HG03439 (cell line): ENCODE measurements around the gene RETN.
A peak's percentile ranks its signal among the peaks of the same experiment; 100 is the strongest.
"Not testable (repeated sequence)": the region's sequence is repeated elsewhere in the genome, so short reads cannot be mapped to it uniquely, and the experiment has no call there.

ENCODE experiments used
- ATAC-seq: cut with Tn5 transposase; IDR thresholded peaks from one replicate; pipeline ENCODE4 v1.9.1; 2021; ENCODE audit warnings: mild to moderate bottlenecking, moderate library complexity; ENCODE audit not compliant: unreplicated experiment

Gene RETN

DNA sequence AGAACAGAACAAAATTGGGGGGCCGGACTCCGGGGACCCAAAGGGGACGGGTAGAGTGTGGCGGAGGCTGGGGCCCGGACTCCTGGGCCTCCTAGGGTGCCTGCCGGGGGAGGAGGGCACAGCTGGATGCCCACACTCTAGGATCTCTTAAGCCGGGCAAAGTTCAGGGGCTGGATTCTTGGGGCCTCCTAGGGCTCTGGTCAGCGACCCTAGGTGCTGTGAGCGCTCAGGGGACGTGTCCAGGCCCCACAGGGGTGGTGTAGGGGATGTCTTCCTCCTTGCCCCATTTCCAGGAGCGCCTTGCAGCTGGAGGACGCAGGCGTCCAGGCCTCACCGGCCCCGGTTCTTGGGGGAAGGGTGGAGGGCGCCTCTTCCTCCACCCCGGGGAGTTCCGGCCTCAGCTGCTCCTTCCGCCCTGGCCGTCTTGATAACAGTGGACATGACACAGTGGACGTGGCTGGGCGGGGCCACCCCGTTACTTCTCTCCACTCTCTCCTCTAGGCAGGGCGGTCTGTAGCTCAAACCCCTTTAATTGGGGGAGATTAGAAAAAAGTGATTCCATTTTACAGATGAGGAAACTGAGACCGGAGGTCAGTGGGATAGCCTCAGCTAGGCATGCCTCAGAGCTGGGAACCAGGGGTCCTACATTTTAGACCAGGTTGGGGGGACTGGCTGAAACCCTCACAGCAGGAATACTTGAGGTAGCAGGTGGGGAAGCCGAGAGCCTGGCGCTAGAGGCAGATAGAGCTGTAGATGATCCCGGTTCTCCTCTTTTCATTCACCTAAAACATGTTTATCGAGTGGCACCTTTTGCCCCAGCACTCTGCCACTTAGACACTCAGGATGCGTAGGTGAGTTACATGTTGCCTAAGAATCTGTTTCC, 31.2 kb upstream of the RETN start:
- ATAC-seq = peak; percentile 40

DNA sequence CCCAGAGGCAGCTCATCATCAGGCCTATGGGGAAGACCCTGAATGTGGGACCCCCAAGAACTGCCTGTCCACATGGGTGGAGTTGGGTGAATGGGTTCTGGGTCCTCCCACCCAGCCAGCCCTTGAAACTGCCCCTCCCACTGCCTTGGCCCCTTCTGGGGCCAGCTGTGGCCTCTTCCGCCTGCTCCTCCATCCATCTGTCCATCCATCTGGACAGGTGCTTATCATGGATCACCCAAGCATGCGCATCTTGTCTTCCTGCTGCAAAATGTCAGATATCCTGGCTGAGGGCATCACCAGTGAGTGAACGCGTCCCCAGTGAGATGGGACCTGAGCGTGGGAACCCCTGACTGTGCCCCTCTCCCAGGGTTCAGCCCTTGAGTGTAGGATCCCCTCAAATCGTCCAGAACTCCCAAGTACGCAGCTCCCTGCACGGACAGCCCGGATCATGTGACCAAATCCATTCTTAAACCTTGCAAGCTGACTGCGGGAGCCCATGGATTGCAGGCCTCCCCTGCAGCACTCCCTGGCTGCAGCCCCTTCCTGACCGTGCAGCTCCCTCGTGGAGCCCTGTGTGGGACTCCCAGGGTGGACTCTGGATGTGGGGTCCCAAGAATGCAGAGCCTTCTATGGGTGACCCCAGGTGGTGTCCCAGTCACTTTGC, 29.9 kb upstream of the RETN start:
- no peak for ATAC-seq

DNA sequence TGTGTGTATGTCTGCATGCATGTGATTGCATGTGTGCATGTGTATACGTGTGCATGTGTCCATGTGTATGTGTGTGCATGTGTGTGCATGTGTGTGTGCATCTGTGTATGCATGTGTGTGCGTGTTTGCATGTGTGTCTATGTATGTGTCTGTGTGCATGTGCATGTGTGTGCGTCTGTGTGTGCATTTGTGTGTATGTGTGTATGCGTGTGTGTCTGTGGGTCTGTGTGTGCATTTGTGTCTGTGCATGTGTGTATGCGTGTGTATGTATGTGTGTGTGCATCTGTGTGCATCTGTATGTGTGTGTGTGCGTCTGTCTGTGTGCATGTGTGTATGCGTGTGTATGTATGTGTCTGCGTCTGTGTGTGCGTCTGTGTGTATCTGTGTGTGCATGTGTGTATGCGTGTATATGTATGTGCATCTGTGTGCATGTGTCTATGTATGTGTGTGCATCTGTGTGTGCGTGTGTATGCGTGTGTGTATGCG, 28.9 kb upstream of the RETN start:
- ATAC-seq = no peak

DNA sequence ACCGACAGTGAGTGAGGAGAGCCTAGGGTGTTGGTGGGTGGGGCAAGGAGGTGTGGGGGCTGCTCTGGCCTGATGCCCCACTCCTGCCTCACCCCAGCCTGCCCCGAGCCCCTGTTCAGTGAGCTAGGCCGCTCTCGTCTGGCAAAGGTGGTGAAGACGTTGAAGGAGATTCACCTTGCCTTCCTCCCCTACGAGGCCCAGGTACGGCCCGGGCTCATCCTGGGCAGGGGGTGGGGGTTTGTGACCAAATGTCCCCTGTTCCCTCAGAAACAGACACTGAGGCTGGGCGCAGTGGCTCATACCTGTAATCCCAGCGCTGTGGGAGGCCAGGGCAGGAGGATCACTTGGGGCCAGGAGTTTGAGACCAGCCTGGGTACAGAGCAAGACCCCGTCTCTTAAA, 28.0 kb upstream of the RETN start:
- no peak for ATAC-seq

DNA sequence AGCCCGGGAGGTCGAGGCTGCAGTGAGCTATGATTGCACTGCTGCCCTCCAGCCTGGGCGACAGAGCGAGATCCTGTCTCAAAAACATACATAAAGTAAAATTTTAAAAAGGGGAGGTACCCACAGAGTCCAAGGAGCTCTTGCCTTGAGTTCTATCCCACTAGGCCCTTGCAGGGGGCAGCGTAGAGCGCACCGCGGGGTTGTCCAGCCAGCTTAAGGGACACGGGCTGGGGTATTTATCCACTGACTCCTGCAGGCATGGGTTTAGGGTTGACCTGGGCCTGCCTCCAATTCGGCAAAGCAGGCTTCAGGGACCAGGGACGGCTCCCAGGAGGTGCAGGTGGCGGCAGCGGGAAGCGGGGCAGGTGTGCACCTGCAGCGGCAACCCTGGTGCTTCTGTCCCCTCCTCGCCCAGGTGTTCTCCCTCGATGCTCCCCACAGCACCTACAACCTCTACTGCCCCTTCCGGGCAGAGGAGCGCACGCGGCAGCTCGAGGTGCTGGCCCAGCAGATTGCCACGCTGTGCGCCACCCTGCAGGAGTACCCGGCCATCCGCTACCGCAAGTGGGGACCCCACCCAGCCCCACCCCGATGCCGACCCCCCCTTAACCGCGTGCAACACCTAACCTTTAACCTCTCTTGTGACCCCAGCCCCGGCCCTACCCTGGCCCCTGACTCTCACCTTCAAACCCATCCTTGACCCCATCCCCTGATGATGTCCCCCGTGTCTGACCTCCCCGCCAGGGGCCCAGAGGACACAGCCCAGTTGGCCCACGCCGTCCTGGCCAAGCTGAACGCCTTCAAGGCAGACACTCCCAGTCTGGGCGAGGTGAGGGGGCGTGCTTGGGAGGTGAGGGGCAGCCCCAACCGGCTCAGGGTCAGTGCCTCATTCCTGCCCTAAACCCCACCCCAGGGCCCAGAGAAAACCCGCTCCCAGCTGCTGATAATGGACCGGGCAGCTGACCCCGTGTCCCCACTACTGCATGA, 27.3 kb upstream of the RETN start:
- ATAC-seq = no peak

DNA sequence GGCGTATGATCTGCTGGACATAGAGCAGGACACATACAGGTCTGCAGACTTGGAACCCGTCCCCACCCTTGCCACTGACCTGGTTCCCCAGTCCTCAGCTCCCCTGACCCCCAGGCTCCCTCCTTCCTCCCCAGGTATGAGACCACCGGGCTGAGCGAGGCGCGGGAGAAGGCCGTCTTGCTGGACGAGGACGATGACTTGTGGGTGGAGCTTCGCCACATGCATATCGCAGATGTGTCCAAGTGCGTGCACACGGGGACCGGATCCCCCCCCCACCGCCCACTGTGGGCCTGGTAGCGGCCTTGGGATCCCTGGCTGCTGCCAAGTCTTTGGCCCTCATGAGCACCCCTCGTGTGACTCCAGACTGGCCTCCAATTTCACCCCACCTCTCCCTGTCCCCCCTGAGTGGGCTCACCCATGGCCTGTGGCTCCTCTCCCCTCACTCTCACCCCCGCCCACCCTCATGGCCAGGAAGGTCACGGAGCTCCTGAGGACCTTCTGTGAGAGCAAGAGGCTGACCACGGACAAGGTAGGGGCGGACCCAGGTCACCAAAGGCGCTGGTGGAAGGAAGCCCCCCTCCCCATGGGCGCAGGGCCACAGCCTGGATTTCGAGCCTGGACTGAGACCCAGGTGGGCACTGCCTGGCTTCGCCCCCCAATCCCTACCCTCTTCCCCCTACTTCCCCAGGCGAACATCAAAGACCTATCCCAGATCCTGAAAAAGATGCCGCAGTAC, 26.4 kb upstream of the RETN start:
- no peak for ATAC-seq

DNA sequence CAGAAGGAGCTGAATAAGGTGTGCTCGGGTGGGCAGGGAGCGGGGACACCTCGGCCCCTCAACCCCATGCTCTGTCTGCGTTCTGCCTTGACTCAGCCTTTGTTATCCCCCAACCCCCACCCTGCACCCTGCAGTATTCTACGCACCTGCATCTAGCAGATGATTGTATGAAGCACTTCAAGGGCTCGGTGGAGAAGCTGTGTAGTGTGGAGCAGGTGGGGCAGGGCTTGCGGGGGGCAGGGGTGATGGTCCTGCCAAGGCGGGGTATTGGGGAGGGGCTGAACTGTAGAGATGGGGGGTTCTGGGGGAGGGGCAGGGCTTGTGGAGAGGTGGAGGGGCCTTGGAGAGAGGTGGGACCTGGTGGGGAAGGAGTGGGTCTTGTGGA, 25.8 kb upstream of the RETN start:
- no peak for ATAC-seq

DNA sequence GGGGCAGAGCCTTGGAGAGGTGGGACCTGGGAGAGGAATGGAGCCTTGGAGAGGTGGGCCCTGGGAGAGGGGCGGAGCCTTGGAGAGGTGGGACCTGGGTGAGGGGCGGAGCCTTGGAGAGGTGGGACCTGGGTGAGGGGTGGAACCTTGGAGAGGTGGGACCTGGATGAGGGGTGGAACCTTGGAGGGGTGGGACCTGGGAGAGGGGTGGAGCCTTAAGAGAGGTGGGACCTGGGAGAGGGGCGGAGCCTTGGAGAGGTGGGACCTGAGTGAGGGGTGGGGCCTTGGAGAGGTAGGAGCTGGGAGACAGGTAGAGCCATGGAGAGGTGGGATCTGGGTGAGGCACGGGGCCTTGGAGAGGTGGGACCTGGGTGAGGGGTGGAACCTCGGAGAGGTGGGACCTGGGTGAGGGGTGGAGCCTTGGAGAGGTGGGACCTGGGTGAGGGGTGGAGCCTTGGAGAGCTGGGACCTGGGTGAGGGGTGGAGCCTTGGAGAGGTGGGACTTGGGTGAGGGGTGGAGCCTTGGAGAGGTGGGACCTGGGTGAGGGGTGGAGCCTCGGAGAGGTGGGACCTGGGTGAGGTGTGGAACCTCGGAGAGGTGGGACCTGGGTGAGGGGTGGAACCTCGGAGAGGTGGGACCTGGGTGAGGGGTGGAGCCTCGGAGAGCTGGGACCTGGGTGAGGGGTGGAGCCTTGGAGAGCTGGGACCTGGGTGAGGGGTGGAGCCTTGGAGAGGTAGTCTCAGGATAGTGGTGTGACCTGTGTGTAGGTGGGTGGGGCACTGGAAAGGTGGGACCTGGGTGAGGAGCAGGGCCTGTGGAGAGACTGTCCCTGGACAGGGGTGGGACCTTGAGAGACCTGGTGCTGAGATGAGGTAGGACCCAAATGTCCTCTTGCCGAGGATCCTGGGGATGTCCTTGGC, 25.0 kb upstream of the RETN start:
- not testable (repeated sequence) for ATAC-seq

DNA sequence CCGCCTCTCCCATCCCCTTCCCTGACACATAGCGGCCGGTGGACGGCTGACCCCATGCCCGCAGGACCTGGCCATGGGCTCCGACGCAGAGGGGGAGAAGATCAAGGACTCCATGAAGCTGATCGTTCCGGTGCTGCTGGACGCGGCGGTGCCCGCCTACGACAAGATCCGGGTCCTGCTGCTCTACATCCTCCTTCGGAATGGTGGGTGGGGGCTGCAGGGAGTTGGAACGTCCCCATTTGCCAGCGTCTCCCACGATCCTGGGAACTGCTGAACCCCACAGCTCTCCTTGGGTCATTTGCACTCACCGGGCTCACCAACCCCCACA, 24.3 kb upstream of the RETN start:
- ATAC-seq = no peak

DNA sequence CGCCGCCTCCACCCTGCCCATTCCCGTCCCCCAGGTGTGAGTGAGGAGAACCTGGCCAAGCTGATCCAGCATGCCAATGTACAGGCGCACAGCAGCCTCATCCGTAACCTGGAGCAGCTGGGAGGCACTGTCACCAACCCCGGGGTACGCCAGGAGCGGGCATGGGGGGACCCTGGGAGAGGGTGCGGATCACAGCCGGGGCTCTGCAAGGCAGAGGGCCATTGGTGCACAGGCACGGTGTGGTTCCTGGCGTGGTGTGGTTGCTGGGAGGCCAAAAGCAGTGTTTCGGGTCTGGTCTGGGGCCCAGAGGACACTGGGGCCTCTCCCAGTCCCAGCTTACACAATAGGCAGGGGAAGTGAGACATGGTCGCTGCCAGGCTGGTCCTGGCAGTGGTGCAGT, 23.7 kb upstream of the RETN start:
- ATAC-seq = no peak

DNA sequence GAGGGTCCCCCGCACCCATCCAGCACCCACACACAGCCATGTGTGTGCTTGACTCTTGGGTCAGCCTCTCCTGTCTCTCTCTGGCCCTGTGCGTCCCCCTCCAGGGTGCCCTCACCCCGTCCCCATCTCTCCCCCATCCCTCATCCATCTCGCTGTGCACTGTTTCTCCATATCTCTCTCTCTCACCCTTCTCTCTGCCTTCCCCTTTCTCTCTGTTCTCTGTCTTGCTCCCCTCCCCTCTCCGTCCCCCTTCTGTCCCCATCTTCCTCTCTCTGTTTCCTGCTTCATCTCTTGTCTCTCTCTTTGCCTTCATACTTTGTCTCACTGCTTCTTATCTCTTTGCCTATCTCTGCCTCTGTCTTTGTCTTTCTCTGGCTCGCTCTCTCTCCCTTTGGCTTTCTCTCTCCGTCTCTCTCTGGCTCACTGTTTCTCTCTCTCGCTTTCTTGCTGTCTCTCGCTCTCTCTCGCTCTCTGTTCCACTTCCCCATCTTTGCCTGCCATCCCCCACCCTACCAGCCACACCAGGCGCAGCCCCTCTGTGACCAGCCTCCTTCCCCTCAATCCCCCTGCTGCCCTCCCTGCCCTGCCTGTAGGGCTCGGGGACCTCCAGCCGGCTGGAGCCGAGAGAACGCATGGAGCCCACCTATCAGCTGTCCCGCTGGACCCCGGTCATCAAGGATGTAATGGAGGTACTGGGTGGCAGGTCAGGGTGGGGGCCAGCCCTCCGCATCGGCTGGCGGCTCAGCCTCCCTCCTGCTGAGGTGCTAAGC, 23.0 kb upstream of the RETN start:
- ATAC-seq = no peak

DNA sequence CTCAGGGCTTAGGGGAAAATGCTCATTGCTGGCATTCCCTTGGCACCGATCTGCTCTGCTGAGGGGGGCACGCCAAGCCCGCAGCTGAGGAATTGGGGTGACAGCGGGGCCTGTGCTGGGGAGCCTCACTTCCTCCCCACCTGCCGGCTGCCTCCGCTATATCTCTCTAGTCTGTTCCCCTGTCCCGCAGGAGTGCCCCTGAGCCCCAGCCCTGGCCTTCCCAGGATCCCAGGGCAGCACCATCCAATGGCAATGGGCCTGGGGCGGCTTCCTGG, 22.5 kb upstream of the RETN start:
- no peak for ATAC-seq

DNA sequence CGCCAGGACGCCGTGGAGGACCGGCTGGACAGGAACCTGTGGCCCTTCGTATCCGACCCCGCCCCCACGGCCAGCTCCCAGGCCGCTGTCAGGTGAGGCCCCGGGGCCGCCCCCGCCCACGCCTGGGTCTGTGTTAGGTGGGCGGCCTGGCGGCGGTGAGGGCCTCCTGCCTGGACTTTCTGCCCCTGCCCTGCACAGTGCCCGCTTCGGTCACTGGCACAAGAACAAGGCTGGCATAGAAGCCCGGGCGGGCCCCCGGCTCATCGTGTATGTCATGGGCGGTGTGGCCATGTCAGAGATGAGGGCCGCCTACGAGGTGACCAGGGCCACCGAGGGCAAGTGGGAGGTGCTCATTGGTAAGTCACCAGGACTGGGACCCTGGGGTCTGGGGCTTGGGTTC, 21.7 kb upstream of the RETN start:
- ATAC-seq = no peak

DNA sequence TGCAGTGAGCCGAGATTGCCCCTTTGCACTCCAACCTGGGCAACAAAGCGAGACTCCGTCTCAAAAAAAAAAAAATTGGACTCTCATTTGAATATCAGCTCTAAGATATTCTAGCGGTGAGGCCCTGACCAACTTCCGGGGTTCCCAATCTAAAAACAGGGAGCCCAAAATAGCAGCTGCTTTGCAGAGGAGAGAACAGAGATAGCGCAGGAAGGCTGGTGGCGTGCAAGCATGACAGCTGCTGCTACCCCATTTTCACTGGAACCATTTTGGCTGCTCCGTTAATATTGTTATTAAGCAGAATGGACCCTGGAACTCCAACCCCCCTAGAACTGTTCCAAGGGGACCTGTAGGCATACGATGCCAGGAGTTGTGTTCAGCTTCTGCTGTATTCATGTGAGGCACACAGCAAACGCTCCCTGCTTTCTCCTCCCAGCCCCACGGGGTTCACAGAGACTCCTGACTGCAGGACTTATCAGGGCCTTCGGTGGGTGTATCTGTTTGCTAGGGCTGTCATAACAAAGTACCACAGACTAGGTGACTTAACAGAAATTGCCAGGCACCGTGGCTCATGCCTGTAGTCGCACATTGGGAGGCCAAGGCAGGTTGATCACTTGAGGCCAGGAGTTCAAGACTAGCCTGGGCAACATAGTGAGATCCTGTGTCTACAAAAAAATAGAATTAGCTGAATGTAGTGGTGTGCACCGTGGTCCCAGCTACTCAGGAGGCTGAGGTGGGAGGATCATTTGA, 20.4 kb upstream of the RETN start:
- no peak for ATAC-seq

DNA sequence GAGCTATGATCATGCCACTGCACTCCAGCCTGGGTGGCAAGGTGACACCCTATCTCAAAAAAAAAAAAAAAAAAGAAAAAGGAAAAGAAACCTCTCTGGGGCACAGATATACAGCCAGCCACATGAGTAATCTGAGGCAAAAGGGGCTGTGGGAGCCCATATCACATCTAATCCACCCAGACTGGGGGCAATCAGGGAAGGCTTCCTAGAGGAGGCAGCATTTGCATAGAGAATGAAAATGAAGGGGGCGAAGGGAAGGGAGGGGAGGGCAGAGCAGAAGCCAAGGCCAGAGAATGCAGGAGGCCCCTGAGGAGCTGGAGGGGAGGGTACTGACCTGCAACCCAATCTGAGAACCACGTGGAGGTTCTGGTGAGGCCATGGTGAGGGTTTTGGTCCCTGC, 18.7 kb upstream of the RETN start:
- no peak for ATAC-seq

DNA sequence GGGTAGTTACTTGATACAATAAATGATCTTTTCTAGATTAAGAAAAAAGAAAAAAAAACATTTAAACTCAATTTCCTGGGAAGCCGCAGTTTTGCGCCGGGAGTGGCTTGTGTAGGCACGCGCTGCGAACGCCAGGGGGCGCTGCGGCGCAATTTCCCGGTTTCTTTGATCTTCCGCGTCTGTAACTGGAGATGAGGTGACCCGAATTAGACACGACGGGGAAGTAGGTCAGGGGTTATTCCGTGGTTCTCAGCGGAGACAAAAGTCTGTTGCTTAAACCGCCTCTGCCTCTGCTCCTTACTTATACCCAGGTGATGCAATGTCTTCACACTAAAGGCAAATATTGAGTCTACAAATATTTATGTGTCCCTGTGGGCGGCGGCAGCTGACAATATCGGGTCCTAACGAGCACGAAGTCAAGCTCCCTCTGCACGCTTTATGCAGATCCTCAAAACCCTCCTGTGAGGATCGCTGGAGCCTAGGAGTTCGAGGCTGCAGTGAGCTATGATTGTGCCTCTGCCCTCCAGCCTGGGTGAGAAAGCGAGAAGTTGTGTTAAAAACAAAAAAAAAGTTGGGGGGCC, 16.7 kb upstream of the RETN start:
- no peak for ATAC-seq

DNA sequence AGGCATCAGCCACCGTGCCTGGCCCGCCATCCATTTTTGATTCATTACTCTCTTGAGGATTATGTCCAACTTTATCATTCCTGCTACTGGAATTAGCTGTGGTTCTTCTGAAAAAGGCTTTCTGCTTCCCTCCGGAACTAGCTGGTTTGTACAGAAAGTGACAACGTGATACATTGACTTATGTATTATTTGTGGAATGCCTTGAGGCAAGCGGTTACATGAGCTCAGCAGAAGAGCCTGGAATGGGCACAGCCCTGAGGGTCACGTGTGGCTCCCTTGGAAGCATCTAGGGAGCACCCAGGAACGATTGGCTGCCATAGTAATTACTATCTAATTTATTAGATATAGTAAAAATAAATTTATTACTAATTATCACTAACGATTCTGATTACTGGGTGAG, 14.4 kb upstream of the RETN start:
- ATAC-seq = no peak

DNA sequence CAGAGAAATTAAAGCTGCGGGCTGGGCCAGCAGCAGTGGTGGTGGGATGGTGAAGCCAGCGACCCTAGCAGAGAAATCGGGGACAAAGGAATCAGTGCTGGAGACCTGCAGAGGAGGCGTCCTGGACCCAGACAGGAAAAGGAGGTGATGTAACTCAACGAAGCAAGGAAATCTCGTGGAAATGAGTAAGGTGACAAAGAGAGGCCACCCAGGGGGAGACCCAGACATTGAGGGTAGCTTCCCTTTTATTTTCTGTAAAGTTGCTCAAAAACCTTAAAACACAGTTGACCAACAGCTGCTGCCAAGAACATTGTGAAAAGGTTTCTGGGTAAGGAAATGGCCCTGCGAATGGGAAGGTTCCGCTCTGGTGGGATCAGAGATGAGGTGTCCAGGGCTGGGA, 13.3 kb upstream of the RETN start:
- no peak for ATAC-seq
